T-cell (primary cell): ENCODE measurements around the gene MTA3. TPM values are rescaled to one million over a fixed set of nuclear protein-coding genes. Genes with fewer than 3 reads are reported as not detected.

Experiments used
- ATAC-seq, 4 experiments: fragments of 200-7000 bp in 3 of 4; fragments of 150-1000 bp in 1 of 4; cut with Tn5 transposase; replicated peaks in 1 of 4; 1 replicate in 3 of 4; 2 replicates in 1 of 4; pipeline ENCODE4 v1.10.0; 2021; ENCODE audit warnings: moderate library complexity in 3 of 4, mild to moderate bottlenecking in 2 of 4, moderate number of reproducible peaks in 1 of 4
- CTCF ChIA-PET, 2 donors: fragments of 300-600 bp; sonication (Branson Sonifier 250); formaldehyde crosslinking; loops; one replicate each; lab custom pipeline; 2022; ENCODE audit warnings: antibody characterized with exemption in 2 of 2; lab: Charles Lee
- POLR2A ChIA-PET, 2 donors: fragments of 300-600 bp; sonication (Branson Sonifier 250); formaldehyde crosslinking; loops; one replicate each; lab custom pipeline; 2022; ENCODE audit warnings: antibody characterized with exemption in 2 of 2; lab: Charles Lee
- DNase-seq, 35 experiments: peaks; one replicate each; pipeline versions ENCODE4 v3.0.0 to v3.0.0-alpha.2; 2013 to 2023
- H3K27ac ChIP-seq: one replicate; pipeline ENCODE4 v1.5.1; 2013; ENCODE audit warnings: low read length
- H3K27me3 ChIP-seq, 2 experiments: replicated peaks in 1 of 2; 1 replicate in 1 of 2; 2 replicates in 1 of 2; pipeline versions ENCODE4 v1.6.1 to v1.7.0; 2013; ENCODE audit warnings: low read length in 1 of 2, mixed read lengths in 1 of 2; ENCODE audit not compliant: control insufficient read depth in 2 of 2, insufficient read depth in 2 of 2; ENCODE audit errors: extremely low read depth in 1 of 2
- H3K36me3 ChIP-seq, 2 donors: 1 replicate in 1 of 2; 2 replicates in 1 of 2; pipeline versions ENCODE4 v1.6.1 to v1.7.0; 2013; ENCODE audit warnings: low read length in 1 of 2; ENCODE audit not compliant: control insufficient read depth in 2 of 2, insufficient read depth in 1 of 2; ENCODE audit errors: extremely low read depth in 1 of 2
- H3K4me1 ChIP-seq, 2 experiments: 1 replicate in 1 of 2; 2 replicates in 1 of 2; pipeline versions ENCODE4 v1.6.1 to v1.7.0; 2013; ENCODE audit warnings: low read length in 2 of 2, mixed read lengths in 1 of 2; ENCODE audit not compliant: insufficient read depth in 2 of 2, control insufficient read depth in 1 of 2; ENCODE audit errors: extremely low read depth in 1 of 2
- H3K4me3 ChIP-seq, 2 donors: 1 replicate in 1 of 2; 2 replicates in 1 of 2; pipeline versions ENCODE4 v1.5.1 to v1.7.0; 2013; ENCODE audit warnings: mild to moderate bottlenecking in 2 of 2, low read length in 1 of 2, moderate library complexity in 1 of 2; ENCODE audit not compliant: control insufficient read depth in 1 of 2; ENCODE audit errors: extremely low read depth in 1 of 2
- H3K9me3 ChIP-seq: 2 replicates; pipeline ENCODE4 v1.7.0; 2013
- H3K27ac Mint-ChIP-seq, 2 donors: one replicate each; pipeline ENCODE4 v1.8.0; 2020 to 2021; ENCODE audit warnings: mild to moderate bottlenecking in 2 of 2, mixed read lengths in 2 of 2
- H3K27me3 Mint-ChIP-seq, 2 donors: one replicate each; pipeline ENCODE4 v1.8.0; 2021 to 2022; ENCODE audit warnings: mixed read lengths in 2 of 2
- H3K36me3 Mint-ChIP-seq: one replicate; pipeline ENCODE4 v1.8.0; 2021; ENCODE audit warnings: mixed read lengths
- H3K4me1 Mint-ChIP-seq, 3 donors: one replicate each; pipeline ENCODE4 v1.8.0; 2020 to 2022; ENCODE audit warnings: mixed read lengths in 3 of 3, mild to moderate bottlenecking in 1 of 3
- H3K4me3 Mint-ChIP-seq, 3 donors: one replicate each; pipeline ENCODE4 v1.8.0; 2020 to 2022; ENCODE audit warnings: mild to moderate bottlenecking in 3 of 3, mixed read lengths in 3 of 3, moderate library complexity in 3 of 3
- H3K9me3 Mint-ChIP-seq, 3 donors: one replicate each; pipeline ENCODE4 v1.8.0; 2020 to 2022; ENCODE audit warnings: mixed read lengths in 3 of 3
- WGBS: methylation state at CpG from one replicate; pipeline ENCODE4 v1.1.5; 2013; ENCODE audit warnings: missing lambda C conversion rate; ENCODE audit not compliant: insufficient coverage; 5-methylcytosine and 5-hydroxymethylcytosine counted together
- total RNA-seq, 35 experiments: library from RNA in 6 of 35; stranded (reverse) in 6 of 35; fragments of 120-200 nt in 1 of 35; gene quantifications; one replicate each; pipeline versions ENCODE4 v1.2.1 to v1.2.4 and lab custom pipeline; 2013 to 2026

Gene MTA3
- total RNA-seq, 5 donors from 2014 or later (not counting 1 experiment from before 2014, with no cell fraction given): 20.9 to 42.4 (median 24.6) TPM

- no peak for DNase-seq
- Histone ChIP-seq H3K36me3 (peaks cover 0 to 7% of the 10 kb centered on the region in 2 donors), H3K27me3 (peaks cover 0 to 10% of the 10 kb centered on the region in 2 experiments), H3K27ac (no peak overlapping the region), H3K9me3 (no peaks in the 10 kb centered on the region), H3K4me3 (no peak overlapping the region), H3K4me1 (peaks cover 5 to 14% of the 10 kb centered on the region in 2 experiments)
- Mint-ChIP-seq H3K27me3 (no peaks in the 10 kb centered on the region), H3K9me3 (peaks cover 0 to 4% (median 2%) of the 10 kb centered on the region in 3 donors), H3K36me3 (no peaks in the 10 kb centered on the region), H3K4me3 (no peak overlapping the region), H3K27ac (no peak overlapping the region), H3K4me1 (peaks cover 8 to 18% (median 8%) of the 10 kb centered on the region in 3 donors)
- no peak for ATAC-seq
- WGBS: no CpG with 5 or more reads among the region's 1 CpG
- POLR2A ChIA-PET: no interaction called here
- CTCF ChIA-PET: interaction anchor here in 1 of 2 donors (0.7 kb wide), 1 partner anchor 95 kb away, joined by 3 read pairs; no protein-coding TSS in a partner anchor
Measured at GRCh38 chr2:42781181-42781580, 212.7 kb downstream of the MTA3 start.

- H3K9me3 ChIP-seq: no peaks in the 10 kb centered on the region
- H3K27ac ChIP-seq: no peak overlapping the region
- ChIA-PET POLR2A (no interaction called here), CTCF (no interaction called here)
- Mint-ChIP-seq H3K27ac (no peak overlapping the region), H3K4me1 (no peaks in the 10 kb centered on the region), H3K4me3 (no peak overlapping the region), H3K27me3 (peaks cover 0 to 20% of the 10 kb centered on the region in 2 donors), H3K9me3 (no peaks in the 10 kb centered on the region), H3K36me3 (no peaks in the 10 kb centered on the region)
- DNase-seq: no peak
- ATAC-seq: no peak
- peaks cover 0 to 28% of the 10 kb centered on the region in 2 experiments for H3K27me3 ChIP-seq
- no peak overlapping the region for H3K4me3 ChIP-seq
- peaks cover 0 to under 1% of the 10 kb centered on the region in 2 experiments for H3K4me1 ChIP-seq
- WGBS: 92% methylated on average over 5 of the region's 9 CpGs
- peaks cover 0 to 7% of the 10 kb centered on the region in 2 donors for H3K36me3 ChIP-seq
Measured at GRCh38 chr2:42783511-42783910, 215.1 kb downstream of the MTA3 start.

GRCh38 chr2:42784204-42784880 lies 215.9 kb downstream of the MTA3 start:
- DNase-seq: no peak
- H3K4me3 Mint-ChIP-seq: no peak overlapping the region

GRCh38 chr2:42786561-42787345 lies 218.3 kb downstream of the MTA3 start:
- ATAC-seq (no peak), DNase-seq (no peak)
- H3K36me3 Mint-ChIP-seq: no peaks in the 10 kb centered on the region
- 73% methylated on average over 5 of the region's 15 CpGs for WGBS
- Histone ChIP-seq H3K27me3 (peaks cover 0 to 59% of the 10 kb centered on the region in 2 experiments), H3K36me3 (peaks cover 0 to 7% of the 10 kb centered on the region in 2 donors), H3K9me3 (no peaks in the 10 kb centered on the region), H3K4me1 (peaks cover 0 to 2% of the 10 kb centered on the region in 2 experiments), H3K27ac (no peak overlapping the region), H3K4me3 (no peak overlapping the region)
- H3K9me3 Mint-ChIP-seq: no peaks in the 10 kb centered on the region
- ChIA-PET POLR2A (interaction anchor here in 1 of 2 donors (0.5 kb wide), 1 partner anchor 13 kb away, joined by 3 read pairs; no protein-coding TSS in a partner anchor), CTCF (no interaction called here)
- H3K27me3 Mint-ChIP-seq: peaks cover 15 to 46% of the 10 kb centered on the region in 2 donors
- H3K4me3 Mint-ChIP-seq: no peak overlapping the region
- H3K4me1 Mint-ChIP-seq: peaks cover 3 to 8% (median 7%) of the 10 kb centered on the region in 3 donors
- no peak overlapping the region for H3K27ac Mint-ChIP-seq

More at GRCh38 chr2:42784204-42784880, 215.9 kb downstream of the MTA3 start:
- H3K36me3 ChIP-seq: peaks cover 0 to 7% of the 10 kb centered on the region in 2 donors
- peaks cover 0 to 37% of the 10 kb centered on the region in 2 experiments for H3K27me3 ChIP-seq
- Mint-ChIP-seq H3K36me3 (no peaks in the 10 kb centered on the region), H3K27ac (no peak overlapping the region), H3K27me3 (peaks cover 0 to 24% of the 10 kb centered on the region in 2 donors), H3K4me1 (no peaks in the 10 kb centered on the region), H3K9me3 (no peaks in the 10 kb centered on the region)
- no peak for ATAC-seq
- no peak overlapping the region for H3K4me3 ChIP-seq
- 92% methylated on average over 2 of the region's 7 CpGs for WGBS
- ChIA-PET CTCF (interaction anchor here in 1 of 2 donors (0.6 kb wide), 1 partner anchor 822 kb away, joined by 6 read pairs; no protein-coding TSS in a partner anchor), POLR2A (interaction anchor here in 1 of 2 donors (0.7 kb wide), 1 partner anchor 55 kb away, joined by 3 read pairs; no protein-coding TSS in a partner anchor)
- H3K4me1 ChIP-seq: no peaks in the 10 kb centered on the region
- H3K27ac ChIP-seq: no peak overlapping the region
- no peaks in the 10 kb centered on the region for H3K9me3 ChIP-seq

- Mint-ChIP-seq H3K27ac (no peak overlapping the region), H3K9me3 (no peaks in the 10 kb centered on the region), H3K4me3 (no peak overlapping the region), H3K36me3 (no peaks in the 10 kb centered on the region), H3K4me1 (peaks cover 7 to 12% (median 12%) of the 10 kb centered on the region in 3 donors), H3K27me3 (peaks cover 15 to 51% of the 10 kb centered on the region in 2 donors)
- POLR2A ChIA-PET: interaction anchor here in 1 of 2 donors (0.5 kb wide), 1 partner anchor 13 kb away, joined by 3 read pairs; no protein-coding TSS in a partner anchor
- peaks cover 0 to 65% of the 10 kb centered on the region in 2 experiments for H3K27me3 ChIP-seq
- whole genome bisulfite sequencing: 100% methylated on average over 1 of the region's 3 CpGs
- peaks cover 0 to 8% of the 10 kb centered on the region in 2 experiments for H3K4me1 ChIP-seq
- no peak overlapping the region for H3K4me3 ChIP-seq
- CTCF ChIA-PET: no interaction called here
- no peaks in the 10 kb centered on the region for H3K9me3 ChIP-seq
- ATAC-seq: no peak
- H3K36me3 ChIP-seq: peaks cover 0 to 7% of the 10 kb centered on the region in 2 donors
- H3K27ac ChIP-seq: no peak overlapping the region
- DNase-seq: no peak
Measured at GRCh38 chr2:42787424-42787787, 219.0 kb downstream of the MTA3 start.

- Histone ChIP-seq H3K9me3 (no peaks in the 10 kb centered on the region), H3K27ac (no peak overlapping the region), H3K4me3 (no peak overlapping the region), H3K4me1 (peaks cover 0 to 12% of the 10 kb centered on the region in 2 experiments), H3K36me3 (peaks cover 0 to 7% of the 10 kb centered on the region in 2 donors), H3K27me3 (peaks cover 0 to 70% of the 10 kb centered on the region in 2 experiments)
- DNase-seq (no peak), ATAC-seq (no peak)
- Mint-ChIP-seq H3K9me3 (no peaks in the 10 kb centered on the region), H3K27ac (no peak overlapping the region), H3K4me3 (no peak overlapping the region), H3K36me3 (no peaks in the 10 kb centered on the region), H3K4me1 (peaks cover 7 to 12% (median 12%) of the 10 kb centered on the region in 3 donors), H3K27me3 (peaks cover 15 to 51% of the 10 kb centered on the region in 2 donors)
- 57% methylated on average over 6 of the region's 12 CpGs for WGBS
- CTCF ChIA-PET: no interaction called here
- POLR2A ChIA-PET: no interaction called here
Measured at GRCh38 chr2:42787788-42788477, 219.5 kb downstream of the MTA3 start.
